Measurements from ENCODE around the gene ACTA2. TPM values are rescaled to one million over a fixed set of nuclear protein-coding genes. Genes with fewer than 3 reads are reported as not detected.
A peak's percentile ranks its signal among the peaks of the same experiment; 100 is the strongest.

Gene ACTA2
- total RNA-seq, 1 experiment from 2014 or later, result 25.4 TPM

- peaks cover 23% of the 10 kb centered on the region for H3K4me1 Mint-ChIP-seq (ENCODE audit: insufficient read depth, unreplicated experiment)
- intact Hi-C loops (cut with micrococcal nuclease), result no loop called here
- POLR2A ChIA-PET, result interaction anchor here (0.9 kb wide), 1 partner anchor 39 kb away, joined by 5 read pairs; no protein-coding TSS in a partner anchor
Measured at GRCh38 chr10:88888810-88889445, 63.6 kb downstream of the ACTA2 start.

GRCh38 chr10:88886557-88886956, 66.0 kb downstream of the ACTA2 start:
- BruUV-seq (replicated peaks), result no TSS peak
- ChIA-PET CTCF (interaction anchor here (1.9 to 3.8 kb wide), 2 partner anchors 46 to 51 kb away, joined by 10 to 17 read pairs; no protein-coding TSS in a partner anchor), POLR2A (interaction anchor here (0.7 to 1.2 kb wide), 6 partner anchors 24 to 106 kb away, joined by 3 to 4 read pairs (median 3); partner anchors contain the start of genes ANKRD22 and FAS)
- intact Hi-C loops (cut with micrococcal nuclease), result no loop called here
- Mint-ChIP-seq H3K27ac (ENCODE audit: low read depth, unreplicated experiment) (no peak overlapping the region), H3K4me1 (ENCODE audit: insufficient read depth, unreplicated experiment) (peaks cover 41% of the 10 kb centered on the region), H3K9me3 (ENCODE audit: unreplicated experiment) (no peaks in the 10 kb centered on the region), H3K4me3 (ENCODE audit: unreplicated experiment) (no peak overlapping the region), H3K36me3 (ENCODE audit: insufficient read depth, unreplicated experiment) (no peaks in the 10 kb centered on the region), H3K27me3 (ENCODE audit: insufficient read depth, unreplicated experiment) (no peaks in the 10 kb centered on the region)
- DNase-seq (ENCODE audit: unreplicated experiment), result peak; percentile 25
- no peak for TF ChIP-seq CTCF (IDR thresholded peaks at IDR 0.05; ENCODE audit: unreplicated experiment)

More at GRCh38 chr10:88888810-88889445, 63.6 kb downstream of the ACTA2 start:
- no TSS peak for BruUV-seq (replicated peaks)
- CTCF ChIA-PET, result interaction anchor here (1.7 kb wide), 1 partner anchor 13 kb away, joined by 4 read pairs; no protein-coding TSS in a partner anchor
- no peak for DNase-seq (ENCODE audit: unreplicated experiment)
- no peak overlapping the region for H3K4me3 Mint-ChIP-seq (ENCODE audit: unreplicated experiment)
- H3K27me3 Mint-ChIP-seq (ENCODE audit: insufficient read depth, unreplicated experiment), result no peaks in the 10 kb centered on the region
- no peak for TF ChIP-seq CTCF (IDR thresholded peaks at IDR 0.05; ENCODE audit: unreplicated experiment)
- no peaks in the 10 kb centered on the region for H3K9me3 Mint-ChIP-seq (ENCODE audit: unreplicated experiment)
- peaks cover 6% of the 10 kb centered on the region for H3K36me3 Mint-ChIP-seq (ENCODE audit: insufficient read depth, unreplicated experiment)
- H3K27ac Mint-ChIP-seq (ENCODE audit: low read depth, unreplicated experiment), result no peak overlapping the region

Other genes with a start within 250 kb of the ACTA2 start
- gene LIPK, start 246.5 kb downstream of the ACTA2 start, total RNA-seq (2022), result not detected in 2 replicates
- gene LIPN, start 192.8 kb downstream of the ACTA2 start, total RNA-seq (2022), result not detected in 2 replicates
- not detected in 2 replicates for gene LIPM, start 150.0 kb downstream of the ACTA2 start, total RNA-seq (2022)
- gene ANKRD22, start 100.9 kb downstream of the ACTA2 start, total RNA-seq (2022), result 0.26 TPM in 1 of 2 replicates, not detected in the other
- 18.9 and 29.2 TPM in 2 replicates for gene STAMBPL1, start 72.5 kb downstream of the ACTA2 start, total RNA-seq (2022)
- gene FAS, start 38.0 kb upstream of the ACTA2 start, total RNA-seq (2022), result 55.6 and 60.2 TPM in 2 replicates